Left renal pelvis (tissue), 4 donors: ENCODE measurements around the gene IGFL1. TPM values are rescaled to one million over a fixed set of nuclear protein-coding genes. Genes with fewer than 3 reads are reported as not detected.
"Not testable (repeated sequence)": the region's sequence is repeated elsewhere in the genome, so short reads cannot be mapped to it uniquely, and the experiment has no call there.

ENCODE experiments used
- DNase-seq, 4 donors: peaks; one replicate each; pipeline ENCODE4 v3.0.0-alpha.2; 2013; ENCODE audit warnings: low read depth in 4 of 4, low spot score in 3 of 4
- polyA plus RNA-seq, 4 donors: library from polyadenylated mRNA; unstranded; fragments of 120-200 nt; gene quantifications; one replicate each; pipeline ENCODE4 v1.2.1, GENCODE V29; 2013; ENCODE audit not compliant: insufficient read length in 4 of 4

IGFL1 gene
- polyA plus RNA-seq, result not detected

DNA sequence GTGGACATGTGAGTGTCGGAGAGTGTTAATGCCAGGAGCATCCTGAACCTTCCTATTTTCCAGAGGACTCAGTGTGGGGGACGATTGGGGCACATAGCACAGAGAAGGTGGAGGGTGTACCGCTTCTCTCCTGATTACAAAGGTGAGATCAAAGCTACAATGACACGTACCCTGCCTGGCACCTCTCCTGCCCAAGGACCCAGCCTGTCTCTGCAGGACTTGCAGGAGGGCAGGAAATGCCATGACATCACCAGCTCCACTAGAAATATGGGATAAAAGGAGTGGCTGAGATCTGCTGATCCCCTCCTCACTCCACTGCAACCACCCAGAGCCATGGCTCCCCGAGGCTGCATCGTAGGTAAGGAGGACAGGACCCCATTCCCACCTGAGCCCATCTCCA, at the start of gene IGFL1:
IGFL1 (plus strand) TSS at position 301 of the 400 bp plus-strand sequence; CDS start at position 334, 33 bp downstream.
- no peak for DNase-seq

DNA sequence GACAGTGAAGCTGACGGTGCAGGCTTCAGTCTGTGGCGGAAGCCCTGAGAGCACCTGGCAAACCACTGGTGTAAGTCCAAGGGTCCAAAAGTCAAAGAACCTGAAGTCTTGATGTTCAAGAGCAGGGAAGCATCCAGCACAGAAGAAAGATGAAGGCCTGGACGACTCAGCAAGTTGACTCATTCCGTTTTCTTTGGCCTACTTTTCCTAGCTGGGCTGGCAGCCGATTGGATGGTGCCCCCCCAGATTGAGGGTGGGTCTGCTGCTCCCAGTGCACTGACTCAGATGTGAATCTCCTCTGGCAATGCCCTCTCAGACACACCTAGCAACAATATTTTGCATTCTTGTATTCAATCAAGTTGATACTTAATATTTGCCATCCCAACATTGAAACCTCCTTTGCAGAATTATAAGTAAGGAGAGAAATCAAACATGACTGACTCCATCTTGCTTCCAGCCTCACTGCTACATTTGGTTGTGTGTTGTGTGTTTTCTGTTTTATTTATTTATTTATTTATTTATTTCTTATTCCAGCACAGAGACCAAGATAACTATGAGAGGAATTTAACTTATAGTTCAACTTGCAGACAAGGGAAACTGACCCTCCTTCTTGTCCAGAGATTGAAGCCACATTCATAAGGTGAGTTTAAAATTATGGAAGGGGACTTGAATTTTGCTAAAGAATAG, 48.7 kb upstream of the IGFL1 start:
- DNase-seq, result no peak

DNA sequence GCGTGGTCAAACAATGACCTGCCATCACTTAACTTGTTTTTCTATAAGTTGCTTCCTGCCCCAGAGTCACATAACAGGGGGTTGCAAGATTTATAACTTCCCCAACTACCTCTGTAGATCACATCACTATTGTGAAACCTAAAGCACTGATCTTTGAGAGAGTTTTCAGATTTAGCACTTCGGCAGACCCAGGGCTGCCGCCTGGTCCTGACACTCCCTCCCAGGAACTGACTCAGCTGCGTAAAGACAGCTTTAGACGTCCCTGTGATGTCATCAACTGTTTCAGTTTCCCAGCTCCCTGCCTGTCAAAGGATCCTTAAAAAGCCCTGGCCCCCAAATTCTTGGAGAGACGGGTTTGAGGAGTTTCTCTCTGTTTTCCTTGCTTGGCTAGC, 48.2 kb upstream of the IGFL1 start:
- no peak for DNase-seq

DNA sequence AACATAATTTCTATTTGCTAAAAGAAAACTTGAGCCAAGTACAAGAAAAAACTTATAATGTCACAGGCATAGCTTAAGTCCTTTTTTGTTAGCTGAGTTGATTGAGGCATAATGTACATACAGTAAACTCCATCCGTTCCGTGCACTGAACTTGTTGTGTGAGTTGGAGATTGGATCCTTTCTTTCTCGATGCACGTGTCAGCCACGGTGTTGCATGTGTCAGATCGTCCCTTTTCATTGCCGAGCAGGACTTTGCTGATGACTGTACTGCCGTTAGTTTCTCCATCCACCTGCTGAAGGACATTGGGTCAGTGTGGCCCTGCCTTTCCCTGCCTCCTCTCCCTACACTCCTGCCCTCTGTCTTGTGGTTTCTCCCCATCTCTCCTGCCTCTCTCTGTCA, 47.1 kb upstream of the IGFL1 start:
- no peak for DNase-seq

DNA sequence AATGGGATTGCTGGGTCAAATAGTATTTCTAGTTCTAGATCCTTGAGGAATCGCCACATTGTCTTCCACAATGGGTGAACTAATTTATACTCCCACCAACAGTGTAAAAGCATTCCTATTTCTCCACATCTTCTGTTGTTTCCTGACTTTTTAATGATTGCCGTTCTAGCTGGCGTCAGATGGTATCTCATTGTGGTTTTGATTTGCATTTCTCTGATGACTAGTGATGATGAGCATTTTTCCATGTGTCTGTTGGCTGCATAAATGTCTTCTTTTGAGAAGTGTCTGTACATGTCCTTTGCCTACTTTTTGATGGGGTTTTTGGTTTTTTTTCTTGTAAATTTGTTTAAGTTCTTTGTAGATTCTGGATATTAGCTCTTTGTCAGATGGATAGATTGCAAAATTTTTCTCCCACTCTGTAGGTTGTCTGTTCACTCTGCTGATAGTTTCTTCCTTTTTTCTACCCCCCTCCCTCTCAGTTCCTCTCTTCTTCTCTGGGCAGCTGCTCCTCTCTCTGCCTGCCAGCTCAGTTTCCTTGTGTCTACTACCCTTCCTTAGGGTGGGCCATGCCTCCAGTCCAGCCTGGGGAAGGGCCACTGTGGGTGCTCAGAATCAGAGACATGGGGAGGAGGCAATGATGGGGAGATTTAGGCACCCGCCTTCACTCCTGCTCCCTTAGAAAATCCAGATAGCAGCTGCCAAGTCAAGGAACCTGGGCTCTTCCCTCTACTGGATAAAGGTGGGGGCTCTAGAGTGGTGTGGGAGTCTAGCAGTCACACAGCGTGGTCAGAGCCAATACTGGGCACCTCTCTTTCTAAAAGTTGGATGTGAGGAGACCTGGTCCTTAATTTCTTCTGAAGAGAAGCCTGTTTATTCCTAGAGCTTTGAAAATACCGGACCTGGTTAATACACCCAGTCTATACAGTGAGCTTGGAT, 44.5 kb upstream of the IGFL1 start:
- not testable (repeated sequence) for DNase-seq

DNA sequence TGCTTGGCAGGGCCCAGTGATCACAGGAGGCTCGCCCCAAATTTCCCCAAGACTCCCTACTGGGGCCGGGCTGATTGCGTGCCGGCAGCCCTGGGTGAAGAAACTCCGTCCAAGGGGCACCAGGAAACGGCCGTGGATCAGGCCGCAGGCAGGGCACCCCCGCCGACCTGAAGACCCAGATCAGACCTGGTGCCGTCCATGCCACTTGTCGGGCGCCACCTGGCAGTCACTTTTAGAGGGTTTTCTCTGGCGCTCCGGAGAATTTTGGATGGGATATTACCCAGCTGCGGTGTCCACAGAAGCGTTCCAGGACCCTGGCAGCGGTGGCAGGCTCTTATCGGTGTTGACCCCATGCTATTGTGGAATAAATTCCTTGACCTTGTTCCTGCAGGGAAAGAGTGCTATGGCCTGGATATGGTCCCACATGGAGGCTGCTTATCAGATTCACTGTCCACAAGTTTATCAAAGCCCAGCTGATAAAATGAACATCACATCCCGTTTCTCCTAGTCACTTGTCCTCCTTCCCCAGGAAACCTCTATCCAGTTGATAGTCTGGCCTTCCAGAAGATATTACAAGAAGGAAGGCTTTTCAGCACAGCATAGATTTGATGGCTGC, 43.3 kb upstream of the IGFL1 start:
- DNase-seq, result no peak

DNA sequence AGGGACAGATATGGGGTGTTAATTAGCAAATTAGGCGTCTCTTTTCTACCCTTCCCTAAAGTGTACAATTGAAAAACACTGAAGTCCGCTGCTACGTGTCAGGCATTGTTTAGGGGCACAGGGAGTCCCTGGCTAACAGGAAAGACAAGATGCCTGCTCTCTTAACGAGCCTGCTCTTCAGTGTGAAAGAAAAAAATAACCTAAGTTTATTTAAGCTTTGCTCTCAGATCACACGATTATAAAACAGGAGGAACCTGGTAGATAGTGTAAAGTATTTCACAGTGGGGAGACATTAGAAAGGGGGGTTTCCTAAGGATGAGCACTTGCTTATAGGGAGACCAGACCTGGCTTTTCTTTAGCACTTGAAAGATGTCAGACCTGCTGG, 42.8 kb upstream of the IGFL1 start:
- no peak for DNase-seq

DNA sequence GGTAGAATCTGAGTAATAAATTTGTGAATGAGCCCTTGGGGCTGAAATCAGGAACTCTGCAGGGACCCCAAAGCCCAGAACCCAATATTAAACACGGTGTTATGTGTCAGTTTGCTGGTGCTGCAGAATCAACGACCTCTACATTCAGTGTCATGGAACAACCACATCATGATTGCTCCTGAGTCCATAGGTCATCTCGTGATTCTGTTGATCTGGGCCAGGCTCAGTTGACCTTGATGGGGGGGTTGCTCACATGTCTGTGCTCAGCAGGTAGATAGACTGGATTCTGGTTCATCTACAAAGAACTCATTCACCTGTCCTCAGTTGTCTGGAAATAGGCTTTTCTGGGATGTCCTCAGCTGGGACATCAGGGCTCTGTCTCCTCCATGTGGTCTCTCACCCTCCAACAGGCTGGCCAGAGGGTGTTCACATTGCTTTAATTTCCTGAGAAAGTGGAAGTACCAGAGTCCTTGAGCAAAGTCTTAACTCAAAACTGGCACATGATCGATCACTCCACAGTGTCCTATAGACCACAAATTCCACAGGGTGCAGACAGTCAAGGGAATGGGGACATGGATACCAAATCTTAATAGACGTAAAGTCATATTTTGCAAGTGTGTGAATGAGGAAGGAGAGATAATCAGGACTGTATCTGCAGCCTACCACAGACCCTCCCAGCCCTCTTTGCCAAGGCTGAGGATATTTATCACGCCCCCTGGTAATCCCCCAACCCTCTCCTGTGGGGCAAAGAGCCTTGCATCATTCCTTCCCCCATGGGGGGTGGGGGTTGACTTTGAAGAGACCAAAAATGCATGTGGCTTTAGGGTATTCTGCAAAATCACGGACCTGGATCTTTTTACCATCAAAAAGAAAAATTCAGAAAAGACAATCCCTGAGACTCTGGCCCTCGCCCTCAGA, 39.3 kb upstream of the IGFL1 start:
- no peak for DNase-seq

DNA sequence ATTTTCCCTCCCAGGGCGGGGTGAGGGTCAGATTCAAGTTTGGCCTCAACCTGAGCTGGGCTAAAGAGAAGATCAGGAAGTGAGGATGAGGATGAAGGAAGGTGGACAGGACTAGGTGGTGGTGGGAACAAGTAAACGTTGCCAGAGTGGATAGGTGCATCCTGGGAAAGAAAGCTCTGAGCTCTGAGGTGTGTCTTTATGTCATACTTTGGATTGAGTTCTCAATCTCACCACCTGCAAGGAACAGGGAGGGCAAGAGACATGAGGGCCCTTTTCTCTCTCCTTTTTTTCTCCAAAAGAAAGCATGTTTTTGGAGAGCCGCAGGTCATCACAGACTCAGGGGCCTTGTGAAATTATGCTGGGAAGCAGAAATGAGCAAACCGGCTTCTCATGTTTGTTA, 38.2 kb upstream of the IGFL1 start:
- DNase-seq, result no peak

DNA sequence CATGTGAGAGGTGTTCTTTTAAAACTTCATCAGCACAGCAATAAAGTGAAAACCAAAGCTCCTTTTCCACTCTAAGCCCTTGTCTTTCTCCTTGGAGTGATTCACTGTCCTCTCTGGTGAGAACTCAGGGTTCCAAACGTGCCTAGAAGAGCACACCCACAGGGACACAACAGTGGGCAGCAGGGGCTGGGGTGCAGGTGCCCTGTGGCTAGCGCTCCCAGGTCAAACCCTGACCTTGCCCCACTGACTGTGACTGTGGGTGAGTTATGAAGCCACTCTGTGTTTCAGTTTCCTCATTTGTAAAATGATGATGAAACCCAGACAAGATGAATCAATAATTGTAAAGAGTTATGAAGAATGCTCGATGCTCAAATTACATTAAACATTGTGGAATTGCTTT, 37.6 kb upstream of the IGFL1 start:
- DNase-seq, result no peak

DNA sequence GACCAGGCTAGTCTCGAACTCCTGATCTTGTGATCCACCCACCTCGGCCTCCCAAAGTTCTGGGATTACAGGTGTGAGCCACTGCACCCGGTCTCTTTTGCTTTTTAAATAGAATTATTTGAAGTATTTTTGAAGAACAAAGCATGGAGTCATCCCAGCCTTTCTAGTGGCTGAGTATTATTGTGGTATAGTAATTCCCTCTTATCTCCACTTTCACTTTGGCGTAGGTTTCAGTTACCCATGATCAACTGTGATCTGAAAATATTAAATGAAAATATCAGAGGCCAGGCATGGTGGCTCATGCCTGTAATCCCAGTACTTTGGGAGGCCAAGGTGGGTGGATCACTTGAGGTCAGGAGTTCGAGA, 36.9 kb upstream of the IGFL1 start:
- not testable (repeated sequence) for DNase-seq

DNA sequence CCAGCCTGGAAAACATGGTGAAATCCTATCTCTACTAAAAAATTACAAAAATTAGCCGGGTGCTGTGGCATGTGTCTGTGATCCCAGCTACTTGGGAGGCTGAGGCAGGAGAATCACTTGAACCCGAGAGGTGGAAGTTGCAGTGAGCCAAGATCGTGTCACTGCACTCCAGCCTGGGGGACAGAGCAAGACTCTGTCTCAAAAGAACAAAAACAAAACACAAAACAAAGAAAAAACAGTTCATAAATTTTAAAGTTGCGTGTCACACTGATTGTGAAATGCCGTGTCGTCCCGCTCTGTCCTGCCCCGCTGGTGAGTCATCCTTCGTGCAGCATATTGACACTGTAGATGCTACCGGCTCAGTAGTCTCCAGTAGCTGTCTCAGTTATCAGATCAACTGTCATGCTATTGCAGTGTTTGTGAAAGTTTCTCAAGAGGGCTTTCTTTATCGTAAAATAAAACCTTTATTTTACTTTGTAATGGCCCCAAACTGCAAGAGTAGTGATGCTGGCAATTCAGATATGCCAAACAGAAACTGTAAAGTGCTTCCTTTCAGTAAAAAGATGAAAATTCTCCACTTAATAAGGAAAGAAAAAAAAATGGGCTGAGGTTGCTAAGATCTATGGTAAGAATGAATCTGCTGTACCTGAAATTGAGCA, 36.4 kb upstream of the IGFL1 start:
- no peak for DNase-seq

DNA sequence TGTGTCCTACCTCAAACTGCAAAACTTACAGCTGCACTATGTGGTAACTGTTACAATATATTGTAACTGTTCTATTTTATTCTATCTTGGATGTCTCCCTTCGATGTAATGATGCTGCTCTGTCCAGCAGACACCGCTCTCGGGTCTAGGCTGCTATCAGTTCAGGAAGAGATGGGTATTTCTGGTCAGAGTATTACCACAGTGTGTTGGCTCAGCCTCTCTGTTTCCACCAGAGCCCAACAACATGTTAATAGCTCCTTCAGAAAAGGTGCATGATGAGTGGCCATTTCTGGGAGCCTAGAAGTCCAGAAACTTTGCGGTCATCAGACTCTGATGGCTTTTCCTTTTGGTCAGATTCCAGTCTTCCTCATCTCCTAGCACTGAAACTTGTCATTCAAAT, 35.9 kb upstream of the IGFL1 start:
- DNase-seq, result no peak

DNA sequence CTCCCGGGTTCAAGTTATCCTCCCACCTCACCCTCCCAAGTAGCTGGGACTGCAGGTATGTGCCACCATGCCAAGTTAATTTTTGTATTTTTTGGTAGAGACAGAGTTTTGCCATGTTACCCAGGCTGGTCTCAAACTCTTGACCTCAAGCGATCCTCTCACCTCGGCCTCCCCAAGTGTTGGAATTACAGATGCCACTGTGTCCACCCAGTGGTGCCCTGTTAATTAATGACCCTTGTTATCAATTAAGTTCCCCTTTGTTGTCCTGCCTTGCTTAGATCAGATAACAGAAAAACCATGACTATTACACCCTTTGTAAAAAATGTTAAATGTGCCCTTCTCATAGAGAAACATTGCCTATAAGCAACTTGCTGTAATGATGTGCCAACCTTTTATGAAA, 34.4 kb upstream of the IGFL1 start:
- DNase-seq, result no peak

DNA sequence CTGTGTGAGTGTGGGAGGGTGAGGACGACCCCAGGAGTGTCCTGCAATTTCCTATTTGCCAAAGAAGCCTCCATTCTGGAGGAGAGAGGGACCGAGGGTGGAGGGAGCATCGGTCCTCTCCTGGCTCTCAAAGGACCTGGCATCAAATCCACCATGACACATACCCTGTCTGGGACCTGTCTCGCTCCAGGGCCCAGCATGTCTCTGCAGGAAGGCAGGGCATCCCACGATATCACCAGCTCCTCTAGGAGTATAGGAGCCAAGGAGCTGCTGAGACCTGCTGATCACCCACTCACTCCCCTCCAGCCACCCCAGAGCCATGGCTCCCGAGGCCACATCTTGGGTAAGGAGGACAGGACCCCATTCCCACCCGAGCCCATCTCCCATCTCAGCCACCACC, 33.6 kb upstream of the IGFL1 start:
- not testable (repeated sequence) for DNase-seq

DNA sequence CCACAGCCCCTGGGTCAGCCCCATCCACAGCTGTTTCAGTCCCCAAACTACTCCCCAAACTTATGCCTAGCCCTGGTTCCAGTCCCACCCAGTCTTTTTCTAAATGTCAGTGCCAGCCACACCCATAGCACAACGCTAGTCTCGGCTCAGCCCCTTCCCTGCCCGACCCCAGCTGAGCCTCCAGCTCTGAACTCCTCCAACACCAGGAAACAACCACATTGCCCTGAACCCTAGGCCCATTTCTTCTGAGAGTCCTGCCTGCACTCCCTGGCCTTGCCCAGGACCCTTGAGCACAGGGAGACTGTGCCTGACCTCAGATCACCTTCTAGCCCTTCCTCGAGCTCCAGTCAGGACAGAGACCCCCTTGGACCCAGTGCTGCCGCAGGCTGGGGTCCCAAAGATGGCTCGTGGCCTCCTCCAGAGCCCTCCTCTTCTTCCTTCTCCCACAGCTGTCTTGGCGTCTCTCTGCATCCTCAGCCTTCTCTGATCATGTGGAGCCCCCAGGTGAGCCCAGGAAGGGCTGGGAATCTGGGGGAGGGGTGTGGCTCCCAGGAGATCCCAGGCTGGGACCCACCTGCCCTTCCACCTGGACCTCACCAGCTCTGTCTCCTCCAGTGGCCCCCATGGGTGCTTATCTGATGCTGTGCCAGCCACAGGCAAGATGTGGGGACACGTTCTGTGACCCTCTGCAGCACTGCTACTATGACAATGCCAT, 33.0 kb upstream of the IGFL1 start:
- no peak for DNase-seq

DNA sequence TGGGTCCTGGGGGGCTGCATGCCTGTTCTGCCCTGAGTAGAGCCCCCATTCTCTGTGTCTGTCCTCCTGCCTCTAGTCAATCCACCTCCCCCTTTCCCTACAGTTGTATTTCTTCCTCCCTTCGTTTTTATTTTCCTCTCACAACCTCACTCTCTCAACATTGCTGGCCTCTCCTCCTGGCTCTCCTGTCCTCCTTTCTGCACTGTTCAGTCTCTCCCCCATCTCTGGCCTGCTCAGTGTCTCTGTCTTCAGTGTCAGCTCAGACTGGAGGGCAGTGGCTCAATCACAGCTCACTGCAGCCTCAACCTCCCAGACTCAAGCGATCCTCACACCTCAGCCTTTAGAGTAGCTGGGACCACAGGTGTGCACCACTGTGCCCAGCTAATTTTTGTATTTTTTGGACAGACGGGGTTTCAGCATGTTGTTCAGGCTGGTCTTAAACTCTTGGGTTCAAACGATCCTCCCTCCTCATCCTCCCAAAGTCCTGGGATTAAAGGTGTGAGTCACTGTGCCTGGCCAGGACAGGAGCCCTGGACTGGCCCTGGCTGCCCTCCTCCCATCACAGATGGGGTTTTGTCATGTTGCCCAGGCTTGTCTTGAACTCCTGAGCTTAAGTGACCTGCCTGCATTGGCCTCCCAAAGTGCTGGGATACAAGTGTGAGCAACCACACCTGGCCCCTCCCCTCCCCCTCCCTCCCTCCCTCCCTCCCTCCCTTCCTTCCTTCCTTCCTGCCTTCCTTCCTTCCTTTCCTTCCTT, 32.0 kb upstream of the IGFL1 start:
- no peak for DNase-seq

DNA sequence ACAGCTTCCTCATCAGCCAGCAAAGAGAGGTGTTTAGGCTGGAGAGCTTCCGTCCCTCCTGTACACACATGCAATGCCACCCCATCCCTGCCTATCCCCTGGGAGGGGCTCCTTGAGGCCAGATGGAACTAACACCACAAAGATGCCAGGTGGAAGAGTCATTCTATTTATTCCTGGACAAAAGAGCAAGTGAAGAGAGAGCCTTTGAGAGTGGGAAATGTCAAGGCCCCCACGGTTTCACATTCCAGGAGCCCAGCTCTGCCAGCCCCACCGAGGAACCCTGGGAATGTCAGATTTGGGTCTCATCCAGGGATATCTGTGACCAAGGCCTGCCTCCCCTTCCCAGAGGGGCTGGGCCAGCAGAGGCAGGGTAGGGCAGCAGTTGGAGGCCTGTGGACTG, 30.8 kb upstream of the IGFL1 start:
- DNase-seq, result no peak
